ENCODE measurements around the gene HOATZ.

DNA sequence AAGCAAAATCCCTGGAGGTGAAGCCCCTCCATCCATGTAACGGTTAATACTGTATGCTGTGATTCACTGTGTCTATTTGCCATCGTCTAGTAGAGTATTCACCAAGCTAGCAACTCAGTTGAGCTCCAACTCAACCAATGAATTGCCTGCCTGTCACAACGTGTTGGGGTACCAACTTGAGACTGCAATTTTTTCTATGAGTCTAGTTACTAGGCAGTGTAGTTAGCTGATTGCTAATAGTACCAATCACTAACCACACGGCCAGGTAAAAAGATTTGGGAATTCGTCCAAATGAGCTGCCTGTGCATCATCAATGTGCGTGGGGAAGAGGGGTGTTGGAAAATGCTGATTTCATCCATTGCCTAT, 1.4 kb upstream of the HOATZ start:
- TF ChIP-seq EZH2 (IDR thresholded peaks at IDR 0.05; ENCODE audit: insufficient read depth, poor library complexity, severe bottlenecking) = no peak
- TF ChIP-seq EZH2phosphoT487 (IDR thresholded peaks at IDR 0.05; ENCODE audit: insufficient read depth, low read depth) = no peak
